A172 (cell line): ENCODE measurements around the gene TC2N. TPM values are rescaled to one million over a fixed set of nuclear protein-coding genes. Genes with fewer than 3 reads are reported as not detected.
"Not testable (repeated sequence)": the region's sequence is repeated elsewhere in the genome, so short reads cannot be mapped to it uniquely, and the experiment has no call there.

Source experiments
- DNase-seq: peaks from one replicate; pipeline ENCODE4 v3.0.0-alpha.2; 2015; ENCODE audit warnings: low spot score
- total RNA-seq: library from RNA; depleted of rRNA; stranded (reverse); fragments of >200 nt; shearing (Covaris generic); gene quantifications from 2 replicates; pipeline ENCODE4 v1.2.3, GENCODE V29; 2014

TC2N gene
- total RNA-seq, 1 experiment from 2014 or later: not detected

DNA sequence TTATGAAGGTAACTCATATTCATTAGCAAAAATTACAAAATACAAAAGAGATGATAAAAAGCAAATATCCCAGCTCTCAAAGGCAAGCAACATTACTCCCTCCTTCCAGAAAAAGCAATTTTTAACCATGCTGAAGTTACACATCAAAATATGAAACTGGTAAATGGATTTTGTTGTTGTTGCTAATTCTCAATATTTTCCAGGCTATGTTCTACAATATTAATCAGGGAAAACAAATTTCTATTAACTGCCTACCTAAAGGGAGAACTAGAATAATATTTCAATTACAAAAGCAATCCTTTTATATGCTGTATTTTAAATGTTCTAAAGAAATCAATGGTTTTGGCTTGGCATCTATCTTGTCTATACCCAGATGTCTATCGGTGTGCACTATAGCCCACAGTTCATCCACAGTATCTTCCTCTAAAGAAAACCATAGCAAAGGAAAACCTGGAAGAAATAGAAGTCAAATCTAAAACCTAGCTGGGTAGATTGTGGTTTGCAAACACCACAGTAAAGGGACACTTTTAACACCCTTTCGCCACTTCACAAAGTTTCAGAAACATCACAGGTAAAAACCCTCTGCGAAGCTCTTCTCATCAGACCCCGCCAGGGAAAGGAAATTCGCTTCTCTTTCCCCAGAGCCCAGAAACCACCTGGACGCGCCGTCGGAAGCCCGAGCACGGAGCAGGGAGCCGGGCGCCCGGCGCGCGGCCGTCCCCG, 32.0 kb downstream of the TC2N start:
- DNase-seq: no peak

DNA sequence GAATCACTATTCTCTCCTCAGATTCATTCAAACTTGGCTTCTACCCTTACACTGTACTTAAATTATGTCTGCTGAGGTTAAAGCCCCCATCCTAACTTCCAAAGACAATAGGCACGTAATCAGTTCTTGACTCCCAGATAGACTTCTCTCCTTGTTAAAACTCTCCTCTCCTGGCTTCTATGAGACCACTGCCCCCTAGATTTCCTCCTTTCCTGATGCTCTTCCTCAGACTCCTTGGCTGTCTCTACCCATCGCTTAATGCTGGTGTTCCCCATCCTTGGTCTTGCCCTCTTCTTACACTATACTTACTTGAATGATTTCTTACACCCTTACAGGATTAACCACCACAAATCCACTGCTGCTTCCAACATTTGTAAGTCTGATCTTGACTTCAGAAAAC, 32.8 kb downstream of the TC2N start:
- DNase-seq: no peak

DNA sequence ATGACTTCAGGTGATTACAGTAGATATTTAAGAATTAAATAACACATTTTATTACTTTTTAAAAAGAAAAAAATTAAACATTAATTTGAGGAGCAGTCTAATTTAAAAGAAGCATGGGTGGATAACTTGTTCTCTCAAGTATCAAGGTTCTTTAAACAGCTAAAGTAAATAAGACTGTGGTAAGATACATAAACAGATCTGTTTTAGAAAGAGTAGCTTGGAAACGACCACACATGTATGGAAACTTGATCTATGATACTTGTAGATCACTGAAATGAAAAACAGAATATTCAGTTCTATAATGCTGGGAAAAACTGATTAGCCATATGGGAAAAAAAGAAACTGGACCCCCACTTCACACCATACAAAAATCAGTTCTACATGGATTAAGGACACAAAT, 36.0 kb downstream of the TC2N start:
- no peak for DNase-seq

DNA sequence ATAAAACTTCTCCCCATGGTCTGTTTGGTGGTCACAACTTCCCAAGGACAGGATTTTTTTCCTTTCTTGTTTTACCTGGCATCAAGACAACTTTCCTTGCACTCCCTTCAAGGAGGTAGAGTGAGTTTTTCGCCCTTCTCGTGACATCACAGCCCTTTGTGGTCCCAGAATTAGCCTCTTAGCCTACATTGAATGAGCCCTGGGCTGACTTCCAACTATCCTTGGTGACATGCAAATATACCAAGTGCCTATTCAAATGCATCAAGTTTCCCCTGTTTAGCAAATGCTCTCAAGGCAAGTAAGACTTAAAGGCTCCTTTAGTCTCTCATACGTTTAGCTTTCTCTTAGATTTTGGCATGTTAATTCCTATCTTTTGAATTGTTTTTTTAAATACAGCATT, 36.6 kb downstream of the TC2N start:
- DNase-seq: no peak

DNA sequence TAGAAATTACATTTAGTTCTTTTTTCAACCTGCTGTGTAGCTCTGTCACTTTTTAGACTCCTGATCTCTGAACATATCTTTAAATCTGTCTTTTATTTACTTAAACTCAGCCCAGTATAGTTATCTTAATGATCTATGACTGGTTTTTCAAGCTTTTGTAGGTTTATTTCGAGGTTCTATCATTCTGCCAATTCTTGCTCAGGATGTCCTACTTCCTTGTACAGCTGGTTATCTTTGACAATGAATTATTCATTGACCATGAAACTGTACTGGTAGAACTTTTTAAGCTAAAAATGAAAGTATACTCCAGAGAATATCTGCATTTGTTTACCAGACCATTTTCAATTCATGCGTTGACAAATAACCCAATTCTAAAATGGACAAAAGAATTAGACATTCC, 37.8 kb downstream of the TC2N start:
- no peak for DNase-seq

DNA sequence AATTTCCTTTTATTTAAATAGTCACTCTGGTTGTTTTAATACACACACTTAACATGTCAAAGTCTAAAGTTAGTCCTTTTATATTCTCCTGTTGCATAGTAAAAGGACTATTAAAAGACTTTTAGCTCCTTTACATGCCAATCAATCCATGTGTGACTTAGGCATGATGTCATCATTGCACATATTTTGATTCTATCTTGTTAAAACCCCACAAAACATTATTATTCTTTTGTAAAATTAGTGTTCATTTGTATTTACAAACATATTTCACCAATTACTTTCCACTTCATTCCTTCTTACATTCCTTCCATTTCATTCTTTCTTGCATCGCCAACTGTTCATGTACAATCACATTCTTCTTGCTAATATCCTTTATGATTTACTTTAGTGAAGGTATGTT, 39.6 kb downstream of the TC2N start:
- DNase-seq: no peak

DNA sequence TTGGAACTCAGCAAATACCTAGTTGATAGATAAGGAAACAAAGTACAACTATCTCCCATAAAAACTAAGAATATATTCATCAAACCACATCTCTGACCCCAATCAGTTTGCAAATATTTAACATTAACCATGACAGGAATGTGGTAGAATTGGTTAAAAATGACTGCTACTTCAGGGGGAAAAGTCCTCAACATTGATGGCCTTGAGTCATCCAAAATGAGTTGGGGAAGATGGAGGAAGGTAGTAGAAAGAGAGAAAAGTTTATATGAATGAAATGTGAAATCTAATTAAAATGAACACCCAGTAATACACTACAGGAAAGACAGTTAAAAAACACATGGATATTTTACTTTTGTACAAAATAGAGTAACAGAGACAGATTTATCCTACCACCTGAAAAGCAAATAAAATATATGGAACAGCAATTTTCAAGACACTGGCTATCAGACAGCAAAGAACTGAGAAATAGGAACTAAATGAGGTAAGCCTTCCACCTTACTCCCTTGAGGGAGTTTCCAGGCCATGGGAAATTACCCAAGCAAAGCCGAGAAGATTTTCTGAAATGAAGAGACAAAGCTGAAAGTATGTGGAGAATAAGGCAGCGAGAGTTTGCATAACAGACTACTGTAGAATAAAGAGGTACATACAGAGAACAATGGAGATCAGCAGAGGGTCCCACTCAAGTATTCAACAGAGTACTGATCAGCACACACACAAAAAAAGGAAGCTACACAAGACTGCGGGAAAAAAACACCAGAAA, 49.6 kb downstream of the TC2N start:
- no peak for DNase-seq

DNA sequence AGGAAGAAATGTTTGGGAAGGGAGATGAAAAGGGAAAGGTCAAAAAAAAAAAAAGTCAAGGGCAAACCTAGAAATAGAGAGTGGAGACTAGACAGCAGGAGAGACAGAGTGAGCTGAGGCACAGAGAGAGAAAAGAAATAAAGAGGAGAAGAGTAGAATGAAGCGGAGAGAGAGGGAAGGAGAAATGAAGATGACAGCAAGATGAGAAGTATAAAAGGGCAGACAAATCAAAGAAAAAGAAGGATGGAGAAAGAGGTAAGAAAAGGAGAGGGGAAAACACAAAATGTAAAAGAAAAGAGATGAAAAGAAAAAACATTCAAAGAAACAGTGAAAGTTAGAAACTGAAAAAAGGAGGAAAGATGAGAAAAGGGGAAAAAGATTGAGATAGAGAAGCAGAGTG, 53.0 kb downstream of the TC2N start:
- DNase-seq: no peak

DNA sequence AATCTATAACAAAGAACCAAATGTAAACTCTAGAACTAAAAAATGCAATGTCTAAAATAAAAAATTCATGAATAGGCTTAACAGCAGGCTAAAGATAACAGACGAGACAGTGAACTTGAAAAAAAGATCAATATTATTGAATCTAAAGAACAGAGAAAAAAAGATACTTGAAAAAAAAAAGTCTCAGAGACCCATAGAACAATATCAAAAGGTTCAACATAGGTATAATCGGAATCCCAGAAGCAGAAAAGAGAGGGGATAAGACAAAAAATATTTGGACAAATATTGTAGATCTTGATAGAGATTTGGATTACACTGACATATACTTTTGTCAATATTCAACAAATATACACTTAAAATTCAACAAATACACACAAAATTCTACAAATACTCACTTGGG, 56.6 kb downstream of the TC2N start:
- DNase-seq: no peak

DNA sequence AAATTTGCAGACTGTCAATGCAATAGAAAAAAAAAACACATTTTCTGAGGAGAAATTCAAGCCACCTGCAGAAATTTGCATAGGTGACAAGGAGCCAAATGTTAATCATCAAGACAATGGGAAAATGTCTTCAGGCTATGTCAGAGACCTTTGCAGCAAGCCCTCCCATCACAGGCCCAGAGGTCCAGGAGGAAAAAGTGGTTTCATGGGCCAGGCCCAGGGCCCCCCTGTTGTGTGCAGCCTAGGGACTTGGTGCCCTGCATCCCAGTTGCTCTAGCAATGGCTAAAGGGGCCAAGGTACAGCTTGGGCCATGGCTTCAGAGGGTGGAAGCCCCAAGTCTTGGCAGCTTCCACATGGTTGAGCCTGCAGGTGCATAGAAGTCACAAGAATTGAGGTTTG, 60.6 kb downstream of the TC2N start:
- no peak for DNase-seq

DNA sequence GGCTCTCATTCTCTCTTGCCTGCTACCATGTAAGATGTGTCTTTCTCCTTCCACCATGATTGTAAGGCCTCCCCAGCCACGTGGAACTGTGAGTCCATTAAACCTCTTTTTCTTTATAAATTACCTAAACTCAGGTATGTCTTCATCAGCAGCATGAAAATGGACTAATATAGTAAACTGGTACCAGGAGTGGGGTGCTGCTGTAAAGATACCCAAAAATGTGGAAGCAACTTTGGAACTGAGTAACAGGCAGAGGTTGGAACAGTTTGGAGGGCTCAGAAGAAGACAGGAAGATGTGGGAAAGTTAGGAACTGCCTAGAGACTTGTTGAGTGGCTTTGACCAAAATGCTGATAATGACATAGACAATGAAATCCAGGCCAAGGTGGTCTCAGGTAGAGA, 61.2 kb downstream of the TC2N start:
- not testable (repeated sequence) for DNase-seq

DNA sequence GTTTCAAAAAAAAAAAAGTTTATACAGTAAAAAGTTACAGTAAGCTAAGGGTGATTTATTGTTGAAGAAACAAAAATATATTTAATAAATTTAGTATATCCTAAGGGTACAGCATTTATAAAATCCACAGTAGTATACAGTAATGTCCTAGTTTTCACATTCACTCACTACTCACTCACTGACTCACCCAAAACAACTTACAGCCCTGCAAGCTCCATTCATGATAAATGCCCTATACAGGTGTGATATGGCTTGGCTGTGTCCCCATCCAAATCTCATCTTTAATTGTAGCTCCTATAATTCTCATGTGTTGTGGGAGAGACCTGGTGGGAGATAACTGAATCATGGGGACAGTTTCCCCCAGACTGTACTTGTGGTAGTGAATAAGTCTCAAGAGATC, 61.7 kb downstream of the TC2N start:
- DNase-seq: no peak

DNA sequence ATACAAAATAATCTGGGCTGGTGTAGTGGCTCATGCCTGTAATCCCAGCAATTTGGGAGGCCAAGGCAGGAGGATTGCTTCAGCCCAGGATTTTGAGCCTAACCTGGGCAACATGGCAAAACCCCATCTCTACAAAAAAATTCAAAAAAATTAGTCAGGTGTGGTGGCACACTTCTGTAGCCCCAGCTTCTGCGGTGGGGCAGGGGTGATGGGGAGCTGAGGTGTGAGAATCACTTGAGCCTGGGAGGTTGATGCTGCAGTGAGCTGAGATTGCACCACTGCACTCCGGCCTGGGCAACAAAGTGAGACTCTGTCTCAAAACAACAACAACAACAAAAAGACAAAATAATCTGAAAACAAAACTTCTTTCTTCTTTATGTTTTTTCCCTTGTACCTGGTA, 66.0 kb downstream of the TC2N start:
- no peak for DNase-seq

DNA sequence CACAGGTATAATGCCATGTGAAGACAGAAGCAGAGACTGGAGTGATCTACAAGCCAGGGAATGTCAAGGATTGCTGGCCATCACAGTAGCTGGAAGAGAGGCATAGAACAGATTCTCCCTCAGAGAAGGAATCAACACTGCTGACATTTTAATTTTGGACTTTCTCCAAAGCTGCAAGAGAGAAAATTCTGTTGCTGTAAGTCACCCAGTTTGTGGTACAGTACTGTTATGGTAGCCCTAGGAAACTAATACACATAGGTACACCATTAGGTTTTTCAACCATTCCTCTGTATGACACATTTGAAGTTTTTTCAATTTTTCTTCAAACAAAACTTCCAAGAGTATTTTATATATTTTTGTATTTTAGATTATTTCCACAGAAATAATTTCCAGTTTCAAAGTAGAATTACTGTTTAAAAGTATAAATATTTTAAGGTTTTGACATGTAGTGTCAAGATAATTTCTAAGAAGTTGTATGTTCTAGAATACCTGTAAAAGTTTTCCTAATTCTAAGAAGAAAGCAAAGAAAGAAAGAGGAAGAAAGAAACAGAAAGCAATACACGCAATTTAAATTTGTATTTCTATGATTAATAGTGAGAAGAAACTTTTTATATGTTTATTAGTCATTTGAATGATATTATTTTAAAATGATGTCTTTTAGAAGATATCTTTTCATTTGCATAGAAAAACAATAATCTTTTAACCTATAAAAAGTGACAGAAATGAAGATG, 70.6 kb downstream of the TC2N start:
- no peak for DNase-seq

DNA sequence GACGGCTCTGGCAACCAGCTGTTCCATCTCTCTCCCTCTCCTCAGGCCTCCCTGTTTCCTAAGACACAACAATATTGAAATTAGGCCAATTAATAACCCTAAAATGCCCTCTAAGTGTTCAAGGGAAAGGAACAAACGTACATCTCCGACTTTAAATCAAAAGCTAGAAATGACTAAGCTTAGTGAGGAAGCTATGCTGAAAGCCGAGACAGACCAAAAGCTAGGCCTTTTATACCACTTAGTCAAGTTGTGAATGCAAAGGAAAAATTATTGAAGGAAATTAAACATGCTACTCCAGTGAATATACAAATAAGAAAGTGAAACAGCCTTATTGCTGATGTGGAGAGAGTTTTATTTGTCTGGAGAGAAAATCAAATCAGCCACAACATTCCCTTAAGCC, 73.6 kb downstream of the TC2N start:
- DNase-seq: no peak

DNA sequence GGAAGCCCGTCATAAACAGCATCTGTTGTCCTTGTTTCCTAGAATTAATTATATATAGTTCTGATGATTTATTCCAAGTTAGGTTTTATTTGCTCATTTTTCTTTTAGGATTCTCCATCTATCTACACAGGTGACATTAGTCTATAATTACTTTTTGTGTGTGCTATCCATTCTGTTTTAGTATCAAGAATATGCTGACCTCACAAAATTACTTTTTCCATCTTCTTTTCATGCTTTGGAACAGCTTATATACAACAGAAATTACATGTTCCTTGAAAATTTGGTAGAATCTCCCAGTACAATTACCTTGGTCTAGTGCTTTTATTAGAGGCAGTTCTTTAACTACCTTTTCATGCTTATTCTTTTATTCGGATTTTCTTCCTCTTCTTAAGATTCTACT, 81.1 kb downstream of the TC2N start:
- DNase-seq: no peak

DNA sequence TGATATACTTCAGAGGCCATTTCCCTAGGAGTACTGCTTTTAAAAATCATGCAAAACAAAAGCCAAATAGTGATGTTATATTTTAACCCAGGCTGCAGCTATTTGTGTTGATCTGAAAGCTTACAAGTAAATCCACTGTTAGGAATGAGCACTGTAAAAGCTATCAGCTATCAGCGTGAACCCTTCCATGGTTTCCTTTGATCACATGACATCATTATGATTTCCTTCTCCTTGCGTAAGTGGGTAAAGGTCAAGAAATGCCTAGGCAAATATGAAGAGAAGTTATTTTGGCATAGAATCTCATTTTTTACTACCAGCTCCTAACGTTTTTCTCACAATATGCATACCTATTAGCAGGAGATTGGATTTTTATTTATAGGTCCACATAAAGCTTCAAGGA, 86.9 kb downstream of the TC2N start:
- no peak for DNase-seq

DNA sequence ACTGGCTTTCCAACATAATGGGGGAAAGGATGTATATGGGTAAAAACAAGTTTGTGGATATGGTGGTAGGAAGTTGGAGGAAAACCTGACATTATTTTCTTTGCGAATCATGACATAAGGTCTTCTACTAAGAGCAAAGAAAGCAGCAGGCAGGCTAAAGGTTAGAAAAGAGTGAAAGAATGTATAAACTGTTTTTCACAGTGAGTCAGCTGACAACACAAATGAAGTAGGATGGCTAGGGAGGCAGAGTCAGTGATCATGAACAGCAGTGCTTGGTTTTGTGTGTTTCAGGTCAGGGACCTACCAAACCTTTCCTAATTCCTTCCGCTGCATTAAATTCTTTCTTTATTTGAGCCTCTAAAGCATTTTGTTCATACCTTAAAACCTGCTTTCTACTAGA, 89.1 kb downstream of the TC2N start:
- no peak for DNase-seq

DNA sequence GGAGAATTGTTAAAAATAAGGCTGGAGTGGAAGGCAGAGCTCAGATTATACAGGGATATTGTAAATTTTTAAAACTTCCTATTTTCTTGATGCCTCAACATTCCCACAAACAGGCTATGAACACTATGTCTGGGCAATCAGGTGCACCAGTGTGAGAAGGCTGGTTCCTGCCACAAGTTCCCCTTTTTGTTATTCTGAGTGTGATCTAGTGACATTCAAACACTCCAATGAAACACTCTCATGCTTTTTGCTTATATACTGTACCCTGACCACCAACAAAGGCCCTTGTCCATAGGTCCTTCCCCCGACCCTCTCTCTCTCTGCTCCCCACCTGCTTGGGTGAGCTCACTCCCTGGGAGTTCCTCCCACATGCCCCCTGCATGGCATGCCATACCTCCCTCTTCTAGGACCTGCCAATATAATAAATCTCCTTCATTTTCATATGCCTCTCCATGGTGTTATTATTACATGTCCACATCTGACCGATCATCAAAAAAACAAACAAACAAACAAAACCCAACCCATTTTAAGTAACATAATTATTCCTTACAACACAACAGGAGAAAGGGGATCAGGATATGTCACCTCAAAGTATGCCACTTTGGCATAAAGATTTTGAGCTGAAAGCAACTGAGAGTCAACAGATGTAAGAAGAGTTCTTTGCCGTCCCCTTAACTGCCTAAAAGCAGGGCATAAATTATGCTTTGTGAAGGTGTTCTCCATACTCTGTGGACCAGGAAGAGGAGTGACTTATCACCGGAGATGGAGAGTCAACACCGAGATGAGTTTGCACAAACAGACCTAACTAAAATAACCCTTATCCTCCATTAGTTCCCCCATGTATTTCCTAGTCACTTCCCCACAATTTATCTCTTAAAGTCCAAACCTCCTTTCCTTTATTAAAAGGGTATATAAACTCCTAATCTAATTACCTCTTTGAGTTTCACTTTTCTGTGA, 92.9 kb downstream of the TC2N start:
- no peak for DNase-seq

DNA sequence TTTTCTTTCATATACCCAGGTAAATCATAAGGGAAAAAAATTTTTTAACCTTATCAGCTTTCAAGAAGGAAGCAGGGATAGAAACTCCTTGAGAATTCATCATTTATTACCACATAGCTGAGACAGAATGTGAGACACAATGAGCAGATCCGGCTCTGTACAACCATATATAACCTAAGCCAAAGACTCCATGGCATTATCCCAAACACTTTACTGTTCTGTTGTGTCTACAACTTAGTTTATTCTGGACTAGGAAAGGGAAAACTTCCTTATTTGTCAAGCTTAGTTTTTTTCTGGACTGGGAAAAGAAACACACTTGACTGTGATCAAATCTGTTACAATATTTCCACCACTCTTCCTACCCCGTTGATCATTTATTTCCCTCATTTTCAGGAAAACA, 97.2 kb downstream of the TC2N start:
- no peak for DNase-seq

DNA sequence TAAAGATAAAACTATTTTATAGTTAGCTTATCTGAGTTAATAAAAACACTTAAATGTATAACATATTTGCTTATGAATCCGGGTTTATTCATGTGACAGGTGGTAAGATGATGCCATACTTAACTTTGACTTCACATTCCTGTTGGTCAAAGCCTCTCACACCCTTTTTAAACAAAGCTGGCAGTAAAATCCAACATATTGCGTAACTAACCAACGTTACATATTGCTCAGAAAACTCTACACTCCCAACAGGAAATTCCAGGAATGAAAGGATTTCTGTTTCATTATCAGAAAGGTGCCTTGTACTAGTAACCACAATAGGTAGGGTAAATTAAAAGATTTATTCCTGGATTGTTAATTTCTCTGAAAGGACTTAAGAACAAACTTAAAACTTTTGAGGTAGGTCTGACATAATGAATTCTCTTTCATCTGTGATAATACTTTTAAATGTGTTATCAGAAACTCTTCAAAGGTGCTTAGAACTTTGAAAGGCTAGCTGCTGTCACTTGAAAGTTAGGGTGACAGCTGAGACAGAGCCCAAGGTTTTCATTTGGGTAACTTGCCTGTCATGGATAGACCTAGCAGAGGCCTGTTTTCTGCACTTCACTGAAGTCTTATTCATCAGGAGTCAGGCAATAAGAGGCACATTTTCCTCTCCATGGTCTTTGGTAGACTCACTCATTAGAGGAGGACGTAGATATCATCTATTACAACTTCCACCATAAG, 111.6 kb downstream of the TC2N start:
- DNase-seq: peak; percentile 40
